ENCODE measurements around the gene ECE1. TPM values are rescaled to one million over a fixed set of nuclear protein-coding genes. Genes with fewer than 3 reads are reported as not detected.
A peak's percentile ranks its signal among the peaks of the same experiment; 100 is the strongest.

Gene ECE1
- total and polyA plus RNA-seq, 9 of the 15 experiments (the other 6 are each of a cell fraction or from before 2014, with no cell fraction given), result 0.56 to 34.8 (median 11.0) TPM

DNA sequence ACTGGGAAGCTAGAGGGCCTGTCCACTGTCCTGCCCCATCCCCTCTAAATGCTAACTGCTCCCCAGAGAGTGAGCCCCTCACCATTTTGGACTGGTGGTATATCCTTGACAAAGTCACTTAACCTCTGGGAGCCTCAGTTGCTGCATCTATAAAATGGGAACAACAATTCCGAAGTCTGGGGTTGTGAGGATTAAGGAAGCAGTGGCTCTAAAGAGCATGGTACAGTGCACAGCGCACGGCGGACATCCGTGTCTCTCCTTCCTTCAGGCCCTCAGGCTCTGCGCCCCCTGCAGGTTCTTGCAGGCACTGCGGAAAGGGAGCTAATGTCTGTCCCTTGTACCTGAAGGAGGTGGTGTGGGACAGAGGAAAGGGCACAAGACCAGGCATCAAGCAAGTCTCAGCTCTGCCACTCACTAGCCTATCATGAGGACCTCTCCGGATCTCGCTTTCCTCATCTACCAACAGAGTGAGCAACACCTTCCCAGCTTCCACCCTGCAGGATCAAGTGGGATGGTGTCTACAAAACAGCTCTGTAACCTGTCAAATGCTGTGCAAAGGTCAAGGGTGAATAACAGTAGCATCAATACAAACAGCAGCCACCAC, 20.1 kb downstream of the ECE1 start (continued):
- TF ChIP-seq SNRNP70 (optimal IDR thresholded peaks at IDR 0.05; ENCODE audit: low read depth, low read length) (no peak), TEAD1 (CRISPR knock-in tag; IDR thresholded peaks at IDR 0.05) (no peak), SRSF1 (IDR thresholded peaks at IDR 0.05; ENCODE audit: low read depth, low read length) (no peak), FOXA1 (IDR thresholded peaks at IDR 0.05; ENCODE audit: borderline replicate concordance) (no peak), ZNF431 (CRISPR knock-in tag; IDR thresholded peaks at IDR 0.05) (0 out of 2 replicates have a peak, but pooled peaks have one; percentile 19), ZNF778 (CRISPR knock-in tag; IDR thresholded peaks at IDR 0.05) (no peak), TAF7 (tag; IDR thresholded peaks at IDR 0.05) (no peak), PTBP1 (IDR thresholded peaks at IDR 0.05; ENCODE audit: low read depth, low read length) (peak; percentile 66; the same call in 1 of the 2 replicates), ETV5 (CRISPR knock-in tag; IDR thresholded peaks at IDR 0.05; ENCODE audit: low read depth) (no peak), CSDE1 (IDR thresholded peaks at IDR 0.05) (no peak), TAL1 (IDR thresholded peaks at IDR 0.05) (no peak), RAD51 (IDR thresholded peaks at IDR 0.05; ENCODE audit: borderline replicate concordance, low read depth) (no peak), HDAC8 (tag; IDR thresholded peaks at IDR 0.05) (no peak), KLF6 (CRISPR knock-in tag; IDR thresholded peaks at IDR 0.05; ENCODE audit: borderline replicate concordance) (no peak), JUND (IDR thresholded peaks at IDR 0.05; ENCODE audit: borderline replicate concordance, low read depth, low read length) (peak; percentile 56; the same call in 1 of the 2 replicates), JUND (tag; IDR thresholded peaks at IDR 0.05; ENCODE audit: borderline replicate concordance, low read depth, low read length) (no peak; the same call in 2 of the 3 replicates), NR1H2 (CRISPR knock-in tag; IDR thresholded peaks at IDR 0.05) (no peak)
- TF ChIP-seq, protein P1, sequence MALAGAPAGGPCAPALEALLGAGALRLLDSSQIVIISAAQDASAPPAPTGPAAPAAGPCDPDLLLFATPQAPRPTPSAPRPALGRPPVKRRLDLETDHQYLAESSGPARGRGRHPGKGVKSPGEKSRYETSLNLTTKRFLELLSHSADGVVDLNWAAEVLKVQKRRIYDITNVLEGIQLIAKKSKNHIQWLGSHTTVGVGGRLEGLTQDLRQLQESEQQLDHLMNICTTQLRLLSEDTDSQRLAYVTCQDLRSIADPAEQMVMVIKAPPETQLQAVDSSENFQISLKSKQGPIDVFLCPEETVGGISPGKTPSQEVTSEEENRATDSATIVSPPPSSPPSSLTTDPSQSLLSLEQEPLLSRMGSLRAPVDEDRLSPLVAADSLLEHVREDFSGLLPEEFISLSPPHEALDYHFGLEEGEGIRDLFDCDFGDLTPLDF (CRISPR knock-in tag; IDR thresholded peaks at IDR 0.05), result no peak
- TF ChIP-seq, protein P2, sequence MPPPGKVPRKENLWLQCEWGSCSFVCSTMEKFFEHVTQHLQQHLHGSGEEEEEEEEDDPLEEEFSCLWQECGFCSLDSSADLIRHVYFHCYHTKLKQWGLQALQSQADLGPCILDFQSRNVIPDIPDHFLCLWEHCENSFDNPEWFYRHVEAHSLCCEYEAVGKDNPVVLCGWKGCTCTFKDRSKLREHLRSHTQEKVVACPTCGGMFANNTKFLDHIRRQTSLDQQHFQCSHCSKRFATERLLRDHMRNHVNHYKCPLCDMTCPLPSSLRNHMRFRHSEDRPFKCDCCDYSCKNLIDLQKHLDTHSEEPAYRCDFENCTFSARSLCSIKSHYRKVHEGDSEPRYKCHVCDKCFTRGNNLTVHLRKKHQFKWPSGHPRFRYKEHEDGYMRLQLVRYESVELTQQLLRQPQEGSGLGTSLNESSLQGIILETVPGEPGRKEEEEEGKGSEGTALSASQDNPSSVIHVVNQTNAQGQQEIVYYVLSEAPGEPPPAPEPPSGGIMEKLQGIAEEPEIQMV (tag; conservative IDR thresholded peaks at IDR 0.05; ENCODE audit: low read depth), result no peak
- TF ChIP-seq, protein P3, sequence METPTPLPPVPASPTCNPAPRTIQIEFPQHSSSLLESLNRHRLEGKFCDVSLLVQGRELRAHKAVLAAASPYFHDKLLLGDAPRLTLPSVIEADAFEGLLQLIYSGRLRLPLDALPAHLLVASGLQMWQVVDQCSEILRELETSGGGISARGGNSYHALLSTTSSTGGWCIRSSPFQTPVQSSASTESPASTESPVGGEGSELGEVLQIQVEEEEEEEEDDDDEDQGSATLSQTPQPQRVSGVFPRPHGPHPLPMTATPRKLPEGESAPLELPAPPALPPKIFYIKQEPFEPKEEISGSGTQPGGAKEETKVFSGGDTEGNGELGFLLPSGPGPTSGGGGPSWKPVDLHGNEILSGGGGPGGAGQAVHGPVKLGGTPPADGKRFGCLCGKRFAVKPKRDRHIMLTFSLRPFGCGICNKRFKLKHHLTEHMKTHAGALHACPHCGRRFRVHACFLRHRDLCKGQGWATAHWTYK (CRISPR knock-in tag; IDR thresholded peaks at IDR 0.05), result no peak
- TF ChIP-seq, protein P4, sequence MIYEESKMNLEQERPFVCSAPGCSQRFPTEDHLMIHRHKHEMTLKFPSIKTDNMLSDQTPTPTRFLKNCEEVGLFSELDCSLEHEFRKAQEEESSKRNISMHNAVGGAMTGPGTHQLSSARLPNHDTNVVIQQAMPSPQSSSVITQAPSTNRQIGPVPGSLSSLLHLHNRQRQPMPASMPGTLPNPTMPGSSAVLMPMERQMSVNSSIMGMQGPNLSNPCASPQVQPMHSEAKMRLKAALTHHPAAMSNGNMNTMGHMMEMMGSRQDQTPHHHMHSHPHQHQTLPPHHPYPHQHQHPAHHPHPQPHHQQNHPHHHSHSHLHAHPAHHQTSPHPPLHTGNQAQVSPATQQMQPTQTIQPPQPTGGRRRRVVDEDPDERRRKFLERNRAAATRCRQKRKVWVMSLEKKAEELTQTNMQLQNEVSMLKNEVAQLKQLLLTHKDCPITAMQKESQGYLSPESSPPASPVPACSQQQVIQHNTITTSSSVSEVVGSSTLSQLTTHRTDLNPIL (CRISPR knock-in tag; IDR thresholded peaks at IDR 0.05), result no peak
